Measurements from ENCODE around the gene CCNB1.
"Not testable (repeated sequence)": the region's sequence is repeated elsewhere in the genome, so short reads cannot be mapped to it uniquely, and the experiment has no call there.

Gene CCNB1

DNA sequence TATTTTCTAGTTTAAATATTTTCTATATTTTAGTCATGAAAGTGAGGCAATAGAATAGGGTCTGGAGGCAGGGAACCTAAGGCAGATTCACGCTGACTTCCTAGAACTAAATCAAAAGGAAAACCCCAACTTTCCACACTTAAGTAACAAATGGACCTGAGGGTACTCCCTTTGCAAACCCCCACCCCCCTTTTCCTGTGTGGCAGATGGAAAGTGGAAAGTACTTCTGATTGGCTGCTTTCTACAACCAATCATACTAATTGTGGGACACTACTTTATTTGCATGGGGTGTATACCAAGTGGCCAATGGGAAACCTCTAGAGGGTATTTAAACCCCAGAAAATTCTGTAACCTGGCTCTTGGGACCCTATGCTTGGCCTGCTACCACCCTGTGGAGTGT is 17.7 kb downstream of the CCNB1 start:
- no peak for DNase-seq (ENCODE audit: low read depth)

DNA sequence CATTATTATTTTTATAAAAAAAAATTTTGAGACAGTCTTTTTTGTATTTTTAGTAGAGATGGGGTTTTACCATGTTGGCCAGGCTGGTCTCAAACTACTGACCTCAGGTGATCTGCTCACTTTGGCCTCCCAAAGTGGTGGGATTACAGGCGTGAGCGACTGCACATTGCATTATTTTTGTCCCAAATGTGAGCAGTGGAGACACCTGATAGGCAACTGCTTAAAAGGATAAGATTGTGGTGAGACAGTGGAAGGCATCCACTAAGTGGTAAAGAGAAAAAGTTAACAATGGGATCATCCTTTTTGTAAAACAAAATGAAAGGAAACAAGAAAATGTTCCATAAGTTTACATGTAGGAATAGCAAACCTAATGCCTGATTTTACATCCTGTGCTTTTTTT is 20.4 kb downstream of the CCNB1 start:
- DNase-seq (ENCODE audit: low read depth), result no peak

DNA sequence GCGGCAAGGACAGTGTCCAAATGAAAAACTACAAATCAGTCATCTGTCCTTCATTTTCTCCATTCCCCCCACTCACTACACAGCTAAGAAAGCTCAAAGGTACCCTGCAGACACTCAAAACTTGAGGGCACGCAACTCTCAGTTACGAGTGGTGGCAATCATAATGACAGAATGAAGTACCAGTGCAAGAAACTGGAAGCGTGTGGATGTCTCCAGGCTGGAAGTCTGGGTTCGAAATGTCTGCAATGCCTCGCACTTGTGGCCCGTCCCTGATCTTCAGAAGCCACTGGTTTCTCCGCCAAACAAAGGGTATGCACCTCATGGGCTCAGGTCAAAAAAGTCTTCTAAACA is 21.8 kb downstream of the CCNB1 start:
- no peak for DNase-seq (ENCODE audit: low read depth)

DNA sequence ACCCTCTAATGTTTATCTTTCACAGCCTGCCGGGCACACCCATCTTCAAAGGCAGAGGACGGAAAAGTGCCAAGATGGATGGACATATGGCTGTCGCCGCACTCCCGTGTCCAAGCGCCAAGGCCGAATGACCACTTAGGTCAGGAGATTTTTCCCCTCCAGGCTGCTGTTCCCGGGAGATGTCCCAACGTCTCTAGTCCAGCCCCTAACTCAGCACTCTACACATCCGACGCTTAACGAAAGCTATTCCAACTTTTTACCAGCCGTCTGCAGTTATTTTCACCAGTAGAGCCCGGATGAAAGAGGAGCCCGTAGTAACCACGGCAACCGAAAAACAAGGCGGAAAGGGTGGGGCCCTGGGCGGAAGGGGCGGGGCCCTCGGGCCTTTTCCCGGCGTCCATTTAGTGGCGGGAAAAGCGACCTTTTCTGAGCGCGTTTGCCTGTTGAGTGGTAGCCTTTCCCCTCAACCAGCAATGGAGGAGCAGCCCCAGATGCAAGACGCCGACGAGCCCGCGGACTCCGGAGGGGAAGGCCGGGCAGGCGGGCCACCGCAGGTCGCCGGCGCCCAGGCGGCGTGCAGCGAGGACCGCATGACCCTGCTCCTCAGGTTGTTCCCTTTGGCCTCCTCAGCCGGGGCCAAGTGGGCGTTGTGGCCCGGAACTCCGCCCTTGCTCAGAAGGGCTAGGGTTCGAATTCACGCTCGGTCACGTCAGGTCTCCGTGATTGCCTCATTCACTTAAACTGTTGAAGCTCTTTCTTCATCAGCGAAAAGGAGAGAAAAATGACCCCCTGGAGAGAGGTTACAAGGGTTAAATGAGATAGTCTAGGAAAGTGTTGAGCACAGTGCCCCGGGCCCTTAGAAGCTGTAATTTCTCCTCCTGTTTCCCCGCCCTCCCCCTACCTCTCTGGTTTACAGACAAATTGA is 22.5 kb downstream of the CCNB1 start, which contains the start of gene CENPH:
CENPH (plus strand) TSS at position 422 of the 925 bp plus-strand sequence; CDS start at position 474, 52 bp downstream.
- peak; percentile 84 for DNase-seq (ENCODE audit: low read depth)

DNA sequence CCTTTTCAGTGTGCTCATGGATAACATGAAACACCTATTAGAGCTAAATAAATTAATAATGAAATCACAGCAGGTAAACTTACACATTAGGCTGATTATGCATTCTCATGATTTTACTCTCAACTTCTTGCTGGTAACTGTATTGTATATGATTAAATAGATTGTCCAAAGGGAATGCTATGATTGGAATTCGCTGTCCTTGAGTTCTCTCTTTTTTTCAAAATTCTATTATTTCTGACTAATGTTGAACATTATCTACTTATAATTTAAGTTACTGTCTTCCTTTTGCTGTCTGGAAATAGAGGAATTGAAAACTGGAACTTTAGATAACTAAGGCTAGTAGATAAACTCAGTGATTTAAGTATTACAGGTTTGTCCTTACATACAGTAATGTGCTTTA is 35.5 kb downstream of the CCNB1 start:
- DNase-seq (ENCODE audit: low read depth), result no peak

DNA sequence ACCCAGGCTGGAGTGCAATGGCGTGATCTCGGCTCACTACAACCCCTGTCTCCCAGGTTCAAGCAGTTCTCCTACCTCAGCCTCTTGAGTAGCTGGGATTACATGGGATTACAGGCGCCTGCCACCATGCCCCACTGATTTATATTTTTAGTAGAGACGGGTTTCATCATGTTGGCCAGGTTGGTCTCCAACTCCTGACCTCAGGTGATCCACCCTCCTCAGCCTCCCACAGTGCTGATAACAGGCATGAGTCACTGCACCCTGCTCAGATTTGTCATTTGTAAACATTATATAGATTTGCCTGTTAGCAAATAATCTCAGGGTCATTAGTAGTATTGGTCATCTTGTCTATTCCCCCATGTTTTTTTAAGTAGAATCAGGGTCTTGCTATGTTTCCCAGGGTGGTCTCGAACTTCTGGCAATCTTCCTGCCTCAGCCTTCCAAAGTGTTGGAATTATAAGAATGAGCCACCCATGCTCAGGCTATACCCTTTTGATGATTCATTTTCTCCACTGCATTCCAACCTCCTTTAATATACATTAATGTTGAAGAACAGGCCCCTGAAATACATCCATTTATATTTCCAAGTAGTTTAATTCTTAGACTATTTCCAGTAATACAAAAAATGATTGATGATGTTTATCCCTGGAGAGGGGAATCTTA is 39.7 kb downstream of the CCNB1 start:
- DNase-seq (ENCODE audit: low read depth), result no peak

DNA sequence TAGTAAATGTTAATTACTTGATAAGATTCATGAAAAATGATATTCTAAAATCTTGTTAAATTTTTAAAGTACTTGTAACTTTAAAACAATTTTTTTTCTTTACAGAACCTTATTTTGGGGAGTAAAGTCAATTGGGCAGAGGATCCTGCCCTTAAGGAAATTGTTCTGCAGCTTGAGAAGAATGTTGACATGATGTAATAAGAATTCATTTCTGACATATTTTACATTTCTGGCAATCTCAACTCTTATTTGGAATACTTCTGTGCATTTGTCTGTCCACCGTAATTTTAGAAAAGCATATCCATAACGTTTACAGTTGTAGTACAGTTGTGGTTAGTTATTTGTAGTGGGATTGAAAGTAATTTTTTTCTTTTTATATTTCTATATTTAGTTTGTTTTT is 42.7 kb downstream of the CCNB1 start:
- DNase-seq (ENCODE audit: low read depth), result no peak

DNA sequence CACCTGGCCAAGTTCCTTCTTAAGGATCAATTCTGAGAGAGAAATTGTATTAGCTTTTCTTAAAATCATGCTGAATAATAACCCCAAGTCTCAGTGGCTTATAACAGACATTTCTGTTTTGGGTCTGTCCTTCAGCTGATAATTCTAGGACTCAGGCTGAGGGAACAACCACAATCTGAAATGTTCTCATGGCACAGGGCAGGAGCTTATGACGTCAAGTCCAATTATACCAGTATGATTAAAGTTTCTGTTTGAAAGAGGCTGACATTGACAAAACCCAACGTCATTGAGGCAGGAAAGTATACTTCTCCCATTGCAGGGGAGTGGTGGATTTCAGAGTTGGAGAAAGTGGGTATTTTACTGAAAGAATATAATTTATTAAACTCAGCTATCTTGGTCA is 44.2 kb downstream of the CCNB1 start:
- DNase-seq (ENCODE audit: low read depth), result no peak

DNA sequence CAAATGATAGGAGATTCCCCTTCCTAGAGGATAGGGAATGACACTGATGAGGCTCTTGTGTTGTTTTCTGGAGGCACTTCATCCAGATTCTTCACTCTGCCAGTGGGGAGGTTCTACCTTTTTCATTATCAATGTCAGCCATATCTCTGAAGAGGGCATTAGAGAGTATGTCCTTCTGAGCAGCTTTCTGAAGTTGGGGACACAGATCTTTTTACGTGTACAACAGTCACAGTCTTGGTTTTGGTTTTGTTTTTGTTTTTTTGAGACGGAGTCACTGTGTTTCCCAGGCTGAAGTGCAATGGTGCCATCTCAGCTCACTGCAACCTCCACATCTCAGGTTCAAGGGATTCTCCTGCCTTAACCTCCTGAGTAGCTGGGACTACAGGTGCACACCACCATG is 45.1 kb downstream of the CCNB1 start:
- no peak for DNase-seq (ENCODE audit: low read depth)

DNA sequence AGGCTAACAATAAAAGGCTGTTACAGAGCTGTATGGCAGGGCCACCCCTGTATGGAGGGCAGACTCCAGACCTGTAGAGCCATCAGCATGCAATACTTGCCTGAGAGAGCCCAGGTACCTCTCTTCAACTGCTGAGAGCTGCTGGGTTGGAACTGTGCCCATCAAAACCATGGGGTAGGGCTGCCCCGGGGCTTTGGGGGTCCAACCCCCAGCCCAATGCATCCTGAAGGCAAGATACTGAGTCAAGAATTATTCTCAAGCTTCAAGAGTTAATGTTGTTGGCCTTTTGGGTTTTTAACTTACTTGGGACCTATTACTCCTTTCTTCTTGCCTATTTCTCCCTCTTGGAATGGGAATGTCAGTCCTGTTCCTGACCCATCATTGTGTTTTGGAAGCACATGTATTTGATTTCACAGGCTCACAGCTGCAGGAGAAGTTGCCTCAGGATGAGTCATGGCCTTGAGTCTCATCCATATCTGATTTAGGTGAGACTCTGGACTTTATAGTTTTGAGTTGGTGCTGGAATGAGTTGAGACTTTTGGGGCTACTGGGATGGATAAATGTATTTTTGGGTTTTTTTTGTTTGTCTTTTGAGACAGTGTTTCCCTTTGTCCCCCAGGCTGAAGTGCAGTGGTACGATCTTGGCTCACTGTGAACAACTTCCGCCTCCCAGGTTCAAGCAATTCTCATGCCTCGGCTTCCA is 46.7 kb downstream of the CCNB1 start:
- DNase-seq (ENCODE audit: low read depth), result no peak

DNA sequence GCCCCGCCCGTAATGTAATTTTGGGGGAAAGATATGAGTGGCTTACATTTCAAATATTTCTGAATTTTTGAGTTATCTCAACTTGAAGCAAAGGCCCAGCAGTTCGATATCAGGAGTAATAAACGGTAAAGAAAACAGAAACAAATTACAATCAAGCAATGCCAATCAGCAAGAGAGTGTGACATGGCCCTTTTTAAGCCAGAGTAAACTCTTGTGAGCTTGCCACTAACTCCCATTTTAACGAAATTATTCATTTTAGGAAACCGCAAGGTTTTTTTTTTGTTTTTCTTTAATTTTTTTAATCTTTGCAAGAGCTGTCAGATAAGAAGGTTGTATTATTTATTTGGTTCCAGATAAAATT is 50.2 kb downstream of the CCNB1 start:
- DNase-seq (ENCODE audit: low read depth), result no peak

DNA sequence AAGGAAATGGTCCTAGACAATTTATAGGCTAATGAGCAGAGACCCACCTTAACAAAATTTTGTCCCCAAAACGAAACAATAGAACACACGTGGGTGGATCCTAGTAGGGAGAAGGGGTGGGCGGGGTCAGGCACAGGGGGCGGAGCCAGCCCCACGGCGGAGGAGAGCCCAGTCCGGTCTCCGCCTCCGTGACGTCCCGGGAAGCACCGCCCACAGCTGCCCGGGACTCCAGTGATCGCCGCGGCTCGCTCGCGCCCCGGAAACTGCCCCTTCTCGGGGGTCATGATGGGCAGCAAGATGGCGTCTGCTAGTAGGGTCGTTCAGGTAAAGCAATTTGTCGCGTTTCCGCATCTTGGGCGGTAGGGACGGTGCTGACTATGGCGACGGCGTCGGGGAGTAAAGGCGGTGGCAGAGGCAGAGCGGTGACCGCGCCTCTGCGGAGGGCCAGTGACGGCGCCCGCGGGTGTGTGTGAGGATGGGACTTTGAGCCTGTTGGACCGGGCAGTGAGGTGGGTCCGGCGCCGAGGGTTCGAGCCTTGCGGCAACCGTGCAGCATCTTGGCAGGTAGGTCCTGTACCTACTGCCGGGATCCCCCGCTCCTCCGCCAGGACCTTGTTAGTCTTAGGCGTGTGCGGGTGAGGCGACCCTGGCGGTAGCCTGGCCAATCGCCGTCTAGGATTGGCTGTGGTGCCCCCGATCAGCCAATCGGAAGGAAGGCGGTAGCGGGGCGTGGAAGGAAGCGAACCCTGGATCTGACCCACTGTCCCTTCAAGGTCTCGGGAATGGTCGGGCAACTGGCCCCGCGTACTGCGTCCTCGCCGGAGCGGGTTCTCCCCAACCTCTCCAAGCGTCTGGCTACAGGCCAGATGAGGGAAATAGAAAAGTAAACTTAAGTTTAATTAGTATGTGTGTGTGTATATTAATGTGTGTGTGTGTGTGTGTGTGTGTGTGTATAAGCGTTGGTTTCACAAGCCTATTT is 50.9 kb downstream of the CCNB1 start:
- DNase-seq (ENCODE audit: low read depth), result peak; percentile 92

DNA sequence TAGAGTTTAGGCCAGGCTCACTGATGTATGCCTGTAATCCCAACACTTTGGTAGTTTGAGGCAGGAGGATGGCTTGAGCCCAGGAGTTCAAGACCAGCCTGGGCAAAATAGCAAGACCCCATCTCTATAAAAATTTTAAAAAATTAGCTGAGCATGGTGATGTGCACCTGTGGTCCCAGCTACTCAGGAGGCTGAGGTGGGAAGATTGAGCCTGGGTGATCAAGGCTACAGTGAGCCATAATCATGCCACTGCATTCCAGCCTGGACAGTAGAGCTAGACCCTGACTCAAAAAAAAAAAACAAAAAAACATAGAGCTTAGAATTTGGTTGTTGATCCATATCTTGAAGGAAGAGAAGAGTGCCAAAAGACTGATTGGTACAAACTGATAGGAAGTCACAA is 53.0 kb downstream of the CCNB1 start:
- no peak for DNase-seq (ENCODE audit: low read depth)

DNA sequence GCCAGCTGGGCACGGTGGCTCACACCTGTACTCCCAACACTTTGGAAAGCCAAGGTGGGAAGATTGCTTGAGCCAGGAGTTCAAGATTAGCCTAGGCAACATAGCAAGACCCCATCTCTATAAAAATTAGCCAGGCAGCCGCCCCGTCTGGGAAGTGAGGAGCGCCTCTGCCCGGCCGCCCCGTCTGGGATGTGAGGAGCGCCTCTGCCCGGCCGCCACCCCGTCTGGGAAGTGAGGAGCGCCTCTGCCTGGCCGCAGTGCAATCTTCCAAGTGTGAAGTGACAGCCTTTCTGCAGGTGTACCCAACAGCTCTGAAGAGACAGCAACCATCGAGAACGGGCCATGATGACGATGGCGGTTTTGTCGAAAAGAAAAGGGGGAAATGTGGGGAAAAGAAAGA is 53.4 kb downstream of the CCNB1 start:
- DNase-seq (ENCODE audit: low read depth), result not testable (repeated sequence)

DNA sequence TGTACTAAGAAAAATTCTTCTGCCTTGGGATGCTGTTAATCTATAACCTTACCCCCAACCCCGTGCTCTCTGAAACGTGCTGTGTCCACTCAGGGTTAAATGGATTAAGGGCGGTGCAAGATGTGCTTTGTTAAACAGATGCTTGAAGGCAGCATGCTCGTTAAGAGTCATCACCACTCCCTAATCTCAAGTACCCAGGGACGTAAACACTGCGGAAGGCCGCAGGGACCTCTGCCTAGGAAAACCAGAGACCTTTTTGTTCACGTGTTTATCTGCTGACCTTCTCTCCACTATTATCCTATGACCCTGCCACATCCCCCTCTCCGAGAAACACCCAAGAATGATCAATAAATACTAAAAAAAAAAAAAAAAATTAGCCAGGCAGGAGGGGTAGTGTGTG is 53.9 kb downstream of the CCNB1 start:
- DNase-seq (ENCODE audit: low read depth), result not testable (repeated sequence)

DNA sequence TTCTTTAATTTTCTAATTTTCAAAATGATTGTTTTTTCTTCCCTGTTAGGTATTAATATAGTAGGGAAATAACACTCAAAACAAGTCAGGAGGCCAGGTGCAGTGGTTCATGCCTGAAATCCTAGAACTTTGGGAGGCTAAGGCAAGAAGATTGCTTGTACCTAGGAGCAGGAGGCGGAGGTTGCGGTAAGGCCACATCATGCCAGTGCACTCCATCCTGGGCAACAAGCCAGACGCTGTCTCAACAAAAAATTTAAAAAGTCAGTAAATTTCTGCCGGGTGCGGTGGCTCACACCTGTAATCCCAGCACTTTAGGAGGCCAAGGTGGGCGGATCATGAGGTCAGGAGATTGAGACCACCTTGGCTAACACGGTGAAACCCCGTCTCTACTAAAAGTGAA is 57.6 kb downstream of the CCNB1 start:
- no peak for DNase-seq (ENCODE audit: low read depth)

DNA sequence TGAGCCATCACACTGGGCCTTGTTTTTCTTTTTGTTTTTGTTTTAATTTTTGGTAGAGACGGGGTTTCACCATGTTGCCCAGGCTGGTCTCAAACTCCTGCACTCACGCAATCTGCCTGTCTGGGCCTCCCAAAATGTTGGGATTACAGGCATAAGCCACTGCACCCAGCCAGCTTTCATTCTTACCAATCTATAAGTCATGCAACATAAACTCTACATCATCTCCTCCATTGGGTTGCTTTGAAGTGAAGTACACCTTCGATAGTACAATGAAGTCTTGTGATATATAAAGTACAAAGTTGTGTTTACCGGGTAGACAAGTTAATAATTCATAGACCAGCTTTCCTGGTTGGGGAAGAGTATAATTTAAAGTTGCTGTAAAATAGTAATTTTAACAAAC is 58.9 kb downstream of the CCNB1 start:
- DNase-seq (ENCODE audit: low read depth), result no peak

Measured in stimulated activated CD8-positive, alpha-beta memory T cell treated with anti-CD3 and anti-CD28 coated beads, Interleukin-4, amount 100 ng/mL, for 24 hours (primary cell).